Activated CD4-positive, alpha-beta T cell treated with anti-CD3 and anti-CD28 coated beads for 1 hour (primary cell): ENCODE data around the gene SLX4IP.

Experiments
- DNase-seq: peaks from one replicate; pipeline ENCODE4 v3.0.0-alpha.2; 2020

SLX4IP gene

GRCh38 chr20:10467681-10468339 is 32.7 kb downstream of the SLX4IP start:
- no peak for DNase-seq

GRCh38 chr20:10468340-10468845 is 33.3 kb downstream of the SLX4IP start:
- no peak for DNase-seq

- DNase-seq = no peak
These were observed 34.0 kb downstream of the SLX4IP start for GRCh38 chr20:10469056-10469455.

GRCh38 chr20:10469599-10469998 is 34.5 kb downstream of the SLX4IP start:
- no peak for DNase-seq

- no peak for DNase-seq
These were observed 35.2 kb downstream of the SLX4IP start for GRCh38 chr20:10470276-10470675.

GRCh38 chr20:10472871-10473270 is 37.8 kb downstream of the SLX4IP start:
- DNase-seq = no peak

- DNase-seq = no peak
These were observed 39.6 kb downstream of the SLX4IP start for GRCh38 chr20:10474606-10475184.

GRCh38 chr20:10475225-10475624 is 40.1 kb downstream of the SLX4IP start:
- no peak for DNase-seq

GRCh38 chr20:10476319-10476724 is 41.2 kb downstream of the SLX4IP start:
- no peak for DNase-seq

GRCh38 chr20:10478205-10478604 is 43.1 kb downstream of the SLX4IP start:
- DNase-seq = no peak

GRCh38 chr20:10478930-10479329 is 43.8 kb downstream of the SLX4IP start:
- DNase-seq = no peak

- no peak for DNase-seq
These were observed 46.6 kb downstream of the SLX4IP start for GRCh38 chr20:10481676-10482075.

- no peak for DNase-seq
These were observed 48.6 kb downstream of the SLX4IP start for GRCh38 chr20:10483691-10484090.

GRCh38 chr20:10487142-10488136 is 52.3 kb downstream of the SLX4IP start:
- no peak for DNase-seq

GRCh38 chr20:10488534-10488933 is 53.4 kb downstream of the SLX4IP start:
- no peak for DNase-seq

GRCh38 chr20:10489853-10490252 is 54.7 kb downstream of the SLX4IP start:
- DNase-seq = no peak

- DNase-seq = no peak
These were observed 55.2 kb downstream of the SLX4IP start for GRCh38 chr20:10490257-10490656.

- no peak for DNase-seq
These were observed 55.6 kb downstream of the SLX4IP start for GRCh38 chr20:10490706-10491105.

- no peak for DNase-seq
These were observed 57.0 kb downstream of the SLX4IP start for GRCh38 chr20:10492065-10492464.

GRCh38 chr20:10492844-10493243 is 57.7 kb downstream of the SLX4IP start:
- DNase-seq = no peak

GRCh38 chr20:10495173-10495572 is 60.1 kb downstream of the SLX4IP start:
- DNase-seq = no peak

GRCh38 chr20:10496465-10496864 is 61.4 kb downstream of the SLX4IP start:
- no peak for DNase-seq

GRCh38 chr20:10497283-10497682 is 62.2 kb downstream of the SLX4IP start:
- DNase-seq = no peak

GRCh38 chr20:10497791-10498190 is 62.7 kb downstream of the SLX4IP start:
- no peak for DNase-seq
